Activated T-cell treated with anti-CD3 and anti-CD28 coated beads, Interleukin-2, amount 50 U/mL, for 72 hours (primary cell): ENCODE data around the gene FAM227B. TPM values are rescaled to one million over a fixed set of nuclear protein-coding genes. Genes with fewer than 3 reads are reported as not detected.

Experiments
- ATAC-seq, 2 donors: fragments of 150-1000 bp; cut with Tn5 transposase; replicated peaks in 1 of 2; 2 replicates each; pipeline ENCODE4 v1.10.0; 2021; ENCODE audit warnings: moderate library complexity in 2 of 2, mild to moderate bottlenecking in 1 of 2
- DNase-seq, 2 donors: peaks; one replicate each; pipeline ENCODE4 v3.0.0; 2021 to 2022; ENCODE audit warnings: mixed read lengths in 1 of 2
- H3K27ac Mint-ChIP-seq: one replicate; pipeline ENCODE4 v1.8.0; 2022; ENCODE audit warnings: mild to moderate bottlenecking, moderate library complexity, mixed read lengths
- H3K27me3 Mint-ChIP-seq: one replicate; pipeline ENCODE4 v1.8.0; 2022; ENCODE audit warnings: low read depth, mixed read lengths
- H3K36me3 Mint-ChIP-seq, 2 donors: one replicate each; pipeline ENCODE4 v1.8.0; 2022; ENCODE audit warnings: mixed read lengths in 2 of 2, mild to moderate bottlenecking in 1 of 2; ENCODE audit not compliant: insufficient read depth in 2 of 2
- H3K4me1 Mint-ChIP-seq: one replicate; pipeline ENCODE4 v1.8.0; 2022; ENCODE audit warnings: low read depth, mixed read lengths
- H3K4me3 Mint-ChIP-seq, 2 donors: one replicate each; pipeline ENCODE4 v1.8.0; 2022; ENCODE audit warnings: mild to moderate bottlenecking in 2 of 2, mixed read lengths in 2 of 2, moderate library complexity in 2 of 2
- H3K9me3 Mint-ChIP-seq, 2 donors: one replicate each; pipeline ENCODE4 v1.8.0; 2022; ENCODE audit warnings: mixed read lengths in 2 of 2
- total RNA-seq, 2 donors: library from RNA; stranded (reverse); gene quantifications; one replicate each; pipeline ENCODE4 v1.2.3, GENCODE V29; 2022

The FAM227B gene
- total RNA-seq, 2 donors from 2014 or later: 4.1 to 5.7 TPM

DNA sequence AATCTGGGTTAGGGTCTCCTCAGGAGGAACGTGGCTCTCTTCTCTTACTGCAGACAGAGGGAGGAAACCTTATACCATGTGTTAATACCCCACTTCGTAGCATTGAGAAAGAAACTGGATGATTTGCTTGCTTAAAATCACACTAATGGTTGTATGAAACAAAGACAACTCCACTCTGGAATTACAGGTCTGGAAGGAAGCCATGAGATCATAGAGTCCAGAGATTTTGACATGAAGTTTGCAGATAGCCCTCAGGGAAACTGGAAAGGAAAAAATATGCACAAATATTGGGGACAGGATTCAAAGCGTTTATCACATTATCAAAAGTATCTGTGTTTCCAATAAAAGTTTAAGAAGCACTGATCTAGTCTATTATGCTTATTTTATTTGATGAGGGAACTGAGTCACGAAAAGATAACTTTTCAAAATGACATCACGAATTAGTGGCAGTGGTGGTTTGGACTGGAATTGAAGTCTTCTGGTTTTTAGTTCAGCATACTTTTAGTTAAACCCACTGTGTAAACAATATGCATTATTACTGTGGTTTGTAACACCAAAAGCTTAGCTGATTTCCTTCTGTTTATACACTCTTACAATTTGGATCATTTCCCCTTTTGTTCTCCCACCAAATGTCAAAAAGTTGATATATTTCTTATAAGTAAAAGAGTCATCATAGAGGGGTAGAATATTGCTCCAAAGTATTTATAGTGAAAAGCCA, 180.8 kb downstream of the FAM227B start:
- no peak for ATAC-seq
- Mint-ChIP-seq H3K4me3 (no peak overlapping the region), H3K27me3 (no peaks in the 10 kb centered on the region), H3K4me1 (no peaks in the 10 kb centered on the region), H3K27ac (no peak overlapping the region), H3K36me3 (no peaks in the 10 kb centered on the region), H3K9me3 (no peaks in the 10 kb centered on the region)
- DNase-seq: no peak

DNA sequence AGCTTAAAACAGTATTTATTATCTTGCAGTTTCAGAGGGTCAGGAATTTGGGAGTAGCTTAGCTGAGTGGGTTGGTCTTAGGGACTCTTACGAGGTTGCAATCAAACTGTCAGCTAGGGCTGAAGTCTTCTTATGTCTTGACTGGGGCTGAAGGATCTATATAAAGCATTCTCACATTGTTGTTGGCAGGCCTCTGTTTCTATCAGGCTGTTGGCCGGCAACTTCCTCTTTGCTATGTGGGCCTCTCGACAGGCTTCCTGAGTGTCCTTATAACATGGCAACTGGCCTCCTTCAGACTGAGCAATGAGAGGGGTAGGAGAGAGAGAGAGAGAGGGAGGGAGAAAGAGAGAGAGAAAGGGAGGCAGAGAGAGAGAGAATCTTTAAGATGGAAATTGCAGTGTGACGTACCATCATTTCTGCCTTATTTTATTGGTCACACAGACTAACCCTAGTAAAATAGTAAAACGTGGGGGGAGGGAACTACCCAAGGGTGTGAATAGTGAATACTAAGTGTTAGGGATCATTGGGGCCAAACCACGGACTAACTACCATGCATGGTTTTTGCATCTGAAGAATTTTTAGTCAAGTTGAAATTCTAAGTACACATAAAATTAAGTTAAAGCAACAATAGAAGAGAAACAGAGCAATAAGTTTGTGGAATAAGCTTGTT, 181.5 kb downstream of the FAM227B start:
- no peaks in the 10 kb centered on the region for H3K9me3 Mint-ChIP-seq
- no peaks in the 10 kb centered on the region for H3K27me3 Mint-ChIP-seq
- DNase-seq (no peak), ATAC-seq (no peak)
- no peak overlapping the region for H3K27ac Mint-ChIP-seq
- no peaks in the 10 kb centered on the region for H3K4me1 Mint-ChIP-seq
- no peak overlapping the region for H3K4me3 Mint-ChIP-seq
- H3K36me3 Mint-ChIP-seq: no peaks in the 10 kb centered on the region

DNA sequence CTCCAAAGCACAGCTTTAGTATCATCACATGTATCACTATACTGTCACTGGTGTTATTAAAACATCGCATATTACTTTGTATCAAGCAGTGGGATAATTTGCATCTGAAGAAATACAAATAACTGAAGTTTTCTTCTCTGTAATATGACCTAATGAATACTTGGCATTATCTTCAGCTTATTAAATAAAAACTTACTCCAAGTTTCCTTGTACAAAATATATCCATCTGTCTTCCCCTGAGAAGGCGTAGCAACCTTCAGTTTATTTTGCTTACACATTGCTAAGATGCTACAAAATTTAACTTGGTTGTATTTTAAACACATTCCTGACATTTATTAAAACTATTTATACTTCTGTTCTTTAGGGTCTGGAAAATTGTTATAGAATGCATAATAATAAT, 183.9 kb downstream of the FAM227B start:
- no peaks in the 10 kb centered on the region for H3K36me3 Mint-ChIP-seq
- ATAC-seq (no peak), DNase-seq (no peak)

DNA sequence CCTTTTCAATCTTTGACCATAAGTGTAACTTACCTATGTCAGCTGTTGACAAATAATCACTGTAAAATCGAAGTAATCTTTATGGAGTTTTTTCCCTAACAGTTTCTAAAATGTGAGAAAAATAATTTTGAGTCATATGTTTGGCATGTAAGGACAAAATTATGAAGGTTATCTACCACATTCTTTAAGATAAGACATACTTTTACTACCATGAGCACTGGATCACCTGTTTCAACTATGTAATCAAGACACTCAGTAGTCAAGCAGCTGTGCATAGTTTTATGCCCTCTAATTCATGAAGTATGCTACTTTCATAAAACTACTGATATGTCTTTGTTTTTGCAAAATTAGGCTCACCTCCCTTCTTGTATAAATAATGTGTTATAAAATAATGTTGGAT, 185.4 kb downstream of the FAM227B start:
- no peak overlapping the region for H3K27ac Mint-ChIP-seq
- H3K4me3 Mint-ChIP-seq: no peak overlapping the region
- ATAC-seq (no peak), DNase-seq (no peak)
- no peaks in the 10 kb centered on the region for H3K36me3 Mint-ChIP-seq
- no peaks in the 10 kb centered on the region for H3K9me3 Mint-ChIP-seq
- H3K27me3 Mint-ChIP-seq: no peaks in the 10 kb centered on the region
- H3K4me1 Mint-ChIP-seq: no peaks in the 10 kb centered on the region

More for the DNA sequence above, 183.9 kb downstream of the FAM227B start:
- no peaks in the 10 kb centered on the region for H3K4me1 Mint-ChIP-seq
- no peak overlapping the region for H3K27ac Mint-ChIP-seq
- H3K4me3 Mint-ChIP-seq: no peak overlapping the region
- no peaks in the 10 kb centered on the region for H3K9me3 Mint-ChIP-seq
- H3K27me3 Mint-ChIP-seq: no peaks in the 10 kb centered on the region

DNA sequence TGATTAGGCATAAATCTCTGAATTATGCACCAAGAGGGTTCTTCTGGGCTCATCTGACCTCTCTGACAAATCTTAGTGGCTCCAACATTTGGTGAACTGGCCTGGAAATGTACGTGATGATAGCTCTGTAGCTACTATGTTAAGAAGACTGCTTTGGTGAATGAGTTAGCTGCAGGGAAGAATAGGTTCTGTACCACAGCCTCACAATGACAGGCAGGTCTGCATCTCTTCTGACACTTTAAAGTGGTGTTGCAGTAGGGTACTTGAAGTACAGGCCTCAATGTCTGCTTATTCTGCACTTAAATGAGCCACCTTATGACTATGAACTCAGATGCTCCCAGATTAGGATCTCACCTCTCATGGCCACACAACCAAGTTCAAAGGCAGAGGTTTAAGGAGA, 190.6 kb downstream of the FAM227B start:
- no peaks in the 10 kb centered on the region for H3K9me3 Mint-ChIP-seq
- ATAC-seq (no peak), DNase-seq (no peak)
- H3K4me3 Mint-ChIP-seq: no peak overlapping the region
- no peaks in the 10 kb centered on the region for H3K4me1 Mint-ChIP-seq
- H3K36me3 Mint-ChIP-seq: no peaks in the 10 kb centered on the region
- no peaks in the 10 kb centered on the region for H3K27me3 Mint-ChIP-seq
- no peak overlapping the region for H3K27ac Mint-ChIP-seq

DNA sequence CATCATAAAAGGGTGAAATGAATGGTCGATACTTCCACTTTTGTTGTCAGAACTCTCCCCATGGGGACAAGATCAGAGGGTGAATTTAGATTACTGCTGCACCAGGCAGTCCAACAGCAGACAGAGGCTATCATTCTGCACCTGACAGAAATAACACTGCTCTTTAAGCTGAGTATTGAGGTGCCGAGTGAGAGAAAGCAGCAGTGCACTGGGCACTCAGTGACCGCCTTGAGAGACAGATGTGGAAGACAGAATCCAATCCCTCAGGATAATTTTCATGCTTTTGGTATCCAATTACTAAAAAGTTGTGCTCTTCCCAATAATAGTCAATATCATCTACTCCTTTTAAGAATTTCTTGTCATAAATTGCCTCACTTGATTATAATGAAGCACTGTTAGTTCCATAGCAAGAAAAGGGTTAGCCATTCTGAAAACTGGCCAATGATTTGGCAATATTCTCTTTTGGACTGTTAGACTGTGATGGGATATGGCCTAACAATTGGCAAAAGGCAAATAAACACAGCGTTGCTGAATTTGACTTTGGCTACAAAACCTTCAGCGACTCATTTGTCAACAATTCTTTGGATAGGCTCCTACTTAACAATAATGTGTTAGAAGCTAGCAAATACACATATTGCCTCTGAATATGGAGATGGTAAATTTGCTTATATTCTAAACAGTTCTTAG, 192.1 kb downstream of the FAM227B start:
- no peak for DNase-seq
- Mint-ChIP-seq H3K9me3 (no peaks in the 10 kb centered on the region), H3K4me1 (no peaks in the 10 kb centered on the region), H3K27ac (no peak overlapping the region), H3K4me3 (no peak overlapping the region), H3K36me3 (no peaks in the 10 kb centered on the region), H3K27me3 (no peaks in the 10 kb centered on the region)
- no peak for ATAC-seq

DNA sequence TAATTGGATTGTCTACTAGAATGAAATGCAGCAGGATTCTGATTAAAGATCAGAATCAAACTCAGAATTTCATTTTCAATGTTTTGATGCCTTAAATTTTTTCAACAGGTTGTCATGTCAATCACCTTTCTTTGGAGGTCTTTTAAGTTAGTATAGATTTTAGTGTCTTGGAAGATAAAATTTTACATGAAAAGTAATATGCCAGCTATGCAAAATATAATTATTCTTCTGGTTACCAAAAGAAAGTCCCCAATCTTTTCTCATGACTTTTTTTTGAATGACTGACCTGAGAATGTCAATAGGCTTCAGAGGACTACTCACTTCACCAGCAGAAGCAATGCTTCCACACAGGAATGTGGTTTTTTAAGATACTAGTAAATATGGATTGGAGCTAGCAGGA, 193.2 kb downstream of the FAM227B start:
- Mint-ChIP-seq H3K36me3 (no peaks in the 10 kb centered on the region), H3K9me3 (no peaks in the 10 kb centered on the region), H3K27me3 (no peaks in the 10 kb centered on the region), H3K4me3 (no peak overlapping the region), H3K27ac (no peak overlapping the region), H3K4me1 (no peaks in the 10 kb centered on the region)
- DNase-seq (no peak), ATAC-seq (no peak)

DNA sequence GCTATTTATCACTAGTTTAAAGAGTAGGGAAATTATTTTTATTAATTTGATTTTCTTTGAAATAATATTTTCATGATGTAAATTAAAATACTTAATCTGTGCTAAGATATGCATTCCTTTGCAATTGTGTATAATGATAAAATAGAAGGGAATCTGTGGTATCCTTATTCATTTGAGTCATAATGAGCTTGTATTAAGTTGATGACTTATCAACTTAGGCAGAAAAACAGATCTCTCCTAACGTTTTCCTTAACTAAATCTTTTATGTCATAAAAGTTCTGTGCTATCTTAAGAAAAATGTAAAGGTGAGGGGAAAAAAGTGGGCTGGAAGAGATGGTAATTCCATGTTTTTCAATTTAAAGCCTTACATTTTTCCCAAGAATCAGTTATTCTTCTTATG, 195.7 kb downstream of the FAM227B start:
- ATAC-seq: no peak
- Mint-ChIP-seq H3K9me3 (no peaks in the 10 kb centered on the region), H3K4me3 (no peak overlapping the region), H3K27ac (no peak overlapping the region), H3K36me3 (no peaks in the 10 kb centered on the region), H3K4me1 (no peaks in the 10 kb centered on the region), H3K27me3 (no peaks in the 10 kb centered on the region)
- no peak for DNase-seq

DNA sequence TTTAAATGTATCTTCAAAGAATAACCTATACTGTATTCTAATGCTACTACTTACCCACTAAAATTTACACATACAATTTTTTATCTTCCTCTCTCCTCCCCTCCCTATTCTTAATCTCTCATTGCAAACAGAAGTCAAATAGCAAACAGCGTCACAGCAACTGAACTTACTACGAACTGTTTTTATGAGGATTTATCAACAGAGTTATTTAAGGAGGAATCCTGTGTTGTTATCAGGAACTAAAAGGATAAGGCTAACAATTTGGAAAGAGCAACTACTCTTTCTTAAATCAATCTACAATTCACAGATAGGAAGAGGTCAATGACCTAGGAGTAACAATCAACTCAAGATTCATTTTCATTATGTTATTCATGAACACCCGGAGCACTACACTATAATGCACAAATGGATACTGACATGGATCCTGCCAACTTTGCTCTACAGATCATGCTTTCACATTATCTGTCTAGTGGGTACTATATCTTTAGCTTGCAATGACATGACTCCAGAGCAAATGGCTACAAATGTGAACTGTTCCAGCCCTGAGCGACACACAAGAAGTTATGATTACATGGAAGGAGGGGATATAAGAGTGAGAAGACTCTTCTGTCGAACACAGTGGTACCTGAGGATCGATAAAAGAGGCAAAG, 196.6 kb downstream of the FAM227B start:
- H3K4me1 Mint-ChIP-seq: no peaks in the 10 kb centered on the region
- no peak for DNase-seq
- no peaks in the 10 kb centered on the region for H3K36me3 Mint-ChIP-seq
- no peaks in the 10 kb centered on the region for H3K9me3 Mint-ChIP-seq
- H3K27me3 Mint-ChIP-seq: no peaks in the 10 kb centered on the region
- no peak overlapping the region for H3K27ac Mint-ChIP-seq
- no peak overlapping the region for H3K4me3 Mint-ChIP-seq
- ATAC-seq: no peak

DNA sequence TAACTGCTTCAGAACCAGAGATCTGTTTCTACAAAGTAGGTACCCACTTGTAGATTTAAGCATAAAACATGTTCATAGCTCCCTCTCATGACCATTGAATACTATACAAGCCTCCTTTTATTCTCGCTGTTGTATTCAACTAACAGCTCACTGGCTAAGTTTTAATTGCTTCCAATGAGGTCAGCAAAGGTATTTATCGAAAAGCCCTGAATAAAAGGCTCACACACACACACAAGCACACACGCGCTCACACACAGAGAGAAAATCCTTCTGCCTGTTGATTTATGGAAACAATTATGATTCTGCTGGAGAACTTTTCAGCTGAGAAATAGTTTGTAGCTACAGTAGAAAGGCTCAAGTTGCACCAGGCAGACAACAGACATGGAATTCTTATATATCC, 197.6 kb downstream of the FAM227B start, which contains the start of gene FGF7:
Gene FGF7 (plus strand): TSS at position 222 of the 400 bp plus-strand sequence. CDS start 1,056 bp downstream, outside the sequence.
- Mint-ChIP-seq H3K4me1 (no peaks in the 10 kb centered on the region), H3K4me3 (peak within 1 kb of the TSS in 1 of 2 donors; percentile 29), H3K27me3 (no peaks in the 10 kb centered on the region), H3K9me3 (no peaks in the 10 kb centered on the region), H3K27ac (no peak within 1 kb of the TSS), H3K36me3 (no peaks in the 10 kb centered on the region)
- DNase-seq: no peak
- ATAC-seq: no peak

DNA sequence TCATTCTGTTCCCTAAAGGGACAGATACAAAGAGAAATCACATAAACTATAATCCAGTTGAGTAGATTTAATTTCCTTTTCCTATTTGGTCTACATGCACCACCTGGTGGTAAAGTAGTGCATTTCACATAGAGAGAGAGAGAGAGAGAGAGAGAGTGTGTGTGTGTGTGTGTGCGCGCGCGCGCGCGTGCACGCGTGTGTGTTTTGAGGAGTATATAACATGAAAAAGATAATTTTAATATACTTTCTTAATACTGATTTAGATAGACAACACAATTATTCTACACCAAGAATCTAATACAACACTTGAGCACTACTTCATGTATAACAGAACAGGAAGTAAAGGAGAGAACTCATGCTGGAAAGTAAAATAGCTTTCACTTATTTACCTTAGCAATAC, 198.6 kb downstream of the FAM227B start:
- peak in 1 of 2 donors; percentile 59 for ATAC-seq
- peak; percentile 22 to 39 for DNase-seq
- peak overlapping the region; percentile 3 for H3K27ac Mint-ChIP-seq
- H3K9me3 Mint-ChIP-seq: no peaks in the 10 kb centered on the region
- H3K4me3 Mint-ChIP-seq: peak overlapping the region in 1 of 2 donors; percentile 29
- no peaks in the 10 kb centered on the region for H3K4me1 Mint-ChIP-seq
- no peaks in the 10 kb centered on the region for H3K36me3 Mint-ChIP-seq
- H3K27me3 Mint-ChIP-seq: peaks cover 5% of the 10 kb centered on the region

DNA sequence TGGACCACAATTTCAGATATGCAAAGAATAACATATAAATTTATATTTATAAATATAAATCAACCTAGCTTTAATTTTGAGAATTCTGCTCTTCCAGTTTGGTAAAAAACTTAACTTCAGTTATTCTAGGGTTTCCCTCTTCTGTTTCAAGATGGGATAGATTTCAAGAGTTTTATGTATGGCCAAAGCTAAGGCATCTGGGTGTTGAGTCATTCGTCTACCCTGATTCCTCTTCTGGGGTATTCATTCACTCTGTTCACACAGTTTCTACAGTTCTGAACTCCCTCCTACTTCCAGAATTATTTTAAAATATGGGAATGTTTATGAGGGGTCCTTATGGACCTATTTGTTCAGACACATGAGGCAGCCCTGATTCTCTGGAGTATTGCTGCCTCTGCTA, 201.8 kb downstream of the FAM227B start:
- Mint-ChIP-seq H3K4me1 (no peaks in the 10 kb centered on the region), H3K27me3 (peaks cover 17% of the 10 kb centered on the region), H3K4me3 (no peak overlapping the region), H3K9me3 (no peaks in the 10 kb centered on the region), H3K27ac (no peak overlapping the region), H3K36me3 (no peaks in the 10 kb centered on the region)
- ATAC-seq: no peak
- no peak for DNase-seq

DNA sequence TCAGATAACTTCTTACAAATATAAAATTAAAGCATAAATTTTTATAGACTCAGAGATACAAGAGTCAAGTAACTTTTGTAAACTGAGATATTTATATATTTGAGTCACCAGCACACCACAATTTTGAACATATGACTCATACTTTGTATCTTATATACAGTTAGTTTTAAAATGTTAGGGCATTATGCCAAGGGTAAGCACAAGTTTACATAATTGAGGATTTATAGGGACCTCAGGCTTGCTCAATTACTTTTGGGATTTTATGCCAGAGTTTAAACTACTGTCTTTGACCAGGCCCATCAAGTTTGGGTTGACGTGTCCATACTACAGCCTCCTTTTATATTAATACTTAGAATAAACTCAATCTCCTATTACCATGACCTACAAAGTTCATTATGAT, 205.0 kb downstream of the FAM227B start:
- no peak for ATAC-seq
- no peak overlapping the region for H3K27ac Mint-ChIP-seq

More for the DNA sequence above, 205.0 kb downstream of the FAM227B start:
- Mint-ChIP-seq H3K4me3 (no peak overlapping the region), H3K4me1 (no peaks in the 10 kb centered on the region), H3K27me3 (peaks cover 18% of the 10 kb centered on the region), H3K36me3 (peaks cover 0 to 2% of the 10 kb centered on the region in 2 donors), H3K9me3 (no peaks in the 10 kb centered on the region)
- DNase-seq: no peak
